NCI-H187 treated with DMSO at 0.1 percent for 48 hours (cell line): Measurements from ENCODE around the gene GLG1.
"Not testable (repeated sequence)": the region's sequence is repeated elsewhere in the genome, so short reads cannot be mapped to it uniquely, and the experiment has no call there.

ENCODE experiments used
- DNase-seq: peaks from one replicate; lab custom pipeline; 2025; lab: John Stamatoyannopoulos, UW

The GLG1 gene

DNA sequence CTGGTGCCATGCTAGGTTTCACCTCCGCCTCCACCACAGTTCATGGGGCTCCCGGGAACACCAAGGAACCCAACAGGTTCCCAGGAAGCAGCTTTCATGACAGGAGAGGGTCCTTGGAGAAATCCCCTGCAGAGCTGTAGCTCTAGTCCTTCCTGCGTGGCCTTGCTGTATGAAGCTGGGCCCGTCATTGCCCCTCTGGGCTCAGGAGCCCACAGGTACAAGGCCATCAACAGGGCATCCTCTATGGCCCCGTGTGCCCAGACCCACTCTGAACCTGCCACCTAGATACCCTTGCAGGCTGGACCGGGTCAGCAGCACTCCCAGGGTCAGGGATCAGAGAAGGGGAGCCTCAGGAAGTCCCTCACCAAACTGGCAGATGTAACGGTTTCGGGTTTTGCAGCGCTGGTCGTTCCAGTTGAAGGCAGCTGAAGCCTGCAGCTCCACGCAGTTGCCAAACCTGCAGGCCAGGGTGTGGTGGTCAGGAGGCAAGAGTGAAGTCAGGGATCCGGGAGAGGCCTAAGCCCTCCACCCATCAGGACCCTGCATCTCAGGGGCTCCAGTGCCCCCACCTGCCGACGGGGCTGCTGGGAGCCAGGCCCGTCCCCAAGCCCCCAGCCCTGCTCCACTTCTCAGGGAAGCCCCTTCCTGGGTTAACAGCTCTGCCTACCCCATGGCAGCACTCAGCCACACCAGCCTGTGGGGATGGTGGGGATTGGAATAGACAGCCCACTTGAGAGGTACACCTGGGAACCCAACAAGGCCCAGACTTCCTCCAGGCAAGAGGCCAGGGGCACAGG lies 197.5 kb downstream of the GLG1 start:
- not testable (repeated sequence) for DNase-seq

DNA sequence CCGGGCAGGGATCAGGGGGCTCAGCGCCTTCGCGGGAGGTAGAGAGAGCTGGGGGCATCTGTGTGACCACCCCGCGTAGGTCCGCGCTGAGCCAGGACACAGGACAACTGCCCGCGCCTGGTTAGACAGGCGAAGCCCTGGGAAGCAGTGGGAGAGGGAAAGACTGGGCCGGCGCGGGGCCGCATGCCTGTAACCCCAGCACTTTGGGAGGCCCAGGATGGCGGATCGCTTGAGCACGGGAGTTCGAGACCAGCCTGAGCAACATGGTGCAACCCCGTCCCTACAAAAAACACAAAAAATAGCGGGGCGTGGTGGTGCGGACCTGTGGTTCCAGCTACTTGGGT lies 199.6 kb downstream of the GLG1 start:
- DNase-seq = not testable (repeated sequence)

DNA sequence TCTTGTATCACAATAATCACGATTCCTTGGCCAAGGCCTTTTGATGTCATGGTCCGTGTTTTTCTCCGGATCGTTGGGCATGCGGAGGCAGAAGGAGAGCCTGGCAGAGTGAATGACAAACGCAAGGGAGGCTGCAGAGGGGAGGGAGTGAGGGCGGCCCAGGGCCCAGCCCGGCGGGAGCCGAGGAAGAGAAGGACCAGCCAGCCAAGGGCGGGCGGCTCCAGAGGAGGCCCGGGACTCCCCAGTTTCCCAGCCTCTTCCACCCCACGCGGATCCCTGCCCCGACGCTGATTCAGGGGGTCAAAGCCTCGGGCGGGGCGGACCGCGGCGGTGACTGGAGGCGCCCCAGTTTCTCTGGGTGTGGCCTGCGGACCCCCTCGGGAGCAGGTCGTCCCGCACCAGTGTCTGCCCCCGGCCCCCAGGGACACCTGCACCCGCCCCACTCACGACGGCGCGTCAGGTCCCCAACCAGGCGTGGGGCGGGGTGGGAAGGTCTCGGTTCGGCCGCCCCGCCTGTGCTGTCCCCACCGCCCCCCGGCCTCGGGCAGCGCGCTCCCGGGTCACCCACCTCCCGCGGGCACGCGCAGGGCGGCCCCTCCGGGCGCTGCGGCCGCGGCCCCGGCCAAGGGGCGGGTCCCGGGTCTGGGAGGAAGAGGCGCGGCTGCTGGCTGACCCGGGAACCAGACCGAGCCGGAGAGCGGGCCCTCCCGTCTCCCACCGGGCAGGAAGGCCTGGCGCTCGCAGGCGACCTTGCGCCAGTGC lies 200.1 kb downstream of the GLG1 start:
- not testable (repeated sequence) for DNase-seq

DNA sequence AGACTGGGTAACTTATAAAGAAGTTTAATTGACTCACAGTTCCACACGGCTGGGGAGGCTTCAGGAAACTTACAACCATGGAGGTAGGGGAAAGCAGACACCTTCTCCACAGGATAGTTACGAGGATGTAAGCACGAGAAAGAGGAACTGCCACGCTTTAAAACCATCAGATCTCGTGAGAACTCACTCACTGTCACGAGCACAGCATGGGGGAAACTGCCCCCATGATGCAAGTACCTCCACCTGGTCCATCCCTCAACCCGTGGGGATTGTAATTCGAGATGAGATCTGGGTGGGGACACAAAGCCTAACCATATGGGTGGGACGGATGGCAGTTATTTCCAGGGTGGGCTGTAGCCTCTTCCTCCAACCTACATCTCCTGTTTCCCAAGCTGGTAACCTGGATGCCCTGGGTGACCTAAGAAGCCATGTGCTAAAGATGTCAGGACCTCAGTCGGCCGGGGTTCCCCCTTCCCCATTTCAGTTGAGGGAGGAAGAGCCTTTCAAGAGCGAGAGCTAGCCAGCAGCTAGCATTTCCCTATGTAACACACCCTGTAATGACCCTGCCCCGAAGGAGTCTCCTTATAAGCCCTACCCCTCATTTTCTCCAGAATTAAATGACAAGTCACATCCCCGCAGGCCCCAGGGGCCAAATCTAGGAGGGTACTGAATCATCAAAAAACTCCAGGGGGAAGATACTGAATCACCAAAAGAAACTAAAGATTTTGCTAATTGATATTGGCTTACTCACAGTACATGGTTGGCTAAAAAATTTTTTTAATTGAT lies 202.6 kb downstream of the GLG1 start:
- DNase-seq = not testable (repeated sequence)

DNA sequence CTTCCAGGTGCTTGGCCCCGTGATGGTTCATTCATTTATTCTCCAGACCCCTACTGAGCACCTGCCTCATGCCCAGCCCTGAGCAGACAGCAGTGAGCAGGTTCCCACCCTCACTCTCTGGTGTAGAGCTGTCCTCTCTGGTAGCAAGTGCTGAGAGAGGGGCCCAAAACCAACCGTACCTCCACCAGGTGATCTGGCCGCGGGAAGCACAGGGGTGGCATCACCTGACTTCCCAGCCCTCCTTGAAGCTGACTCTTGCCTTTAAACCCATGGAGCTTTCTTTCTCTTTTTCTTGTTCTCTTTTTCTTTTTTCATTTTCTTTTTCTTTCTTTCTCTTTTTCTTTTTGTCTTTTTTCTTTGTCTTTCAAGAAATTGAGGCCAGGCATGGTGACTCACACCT lies 206.7 kb downstream of the GLG1 start:
- DNase-seq = not testable (repeated sequence)

GRCh38 chr16:74398212-74398895 lies 208.6 kb downstream of the GLG1 start:
- not testable (repeated sequence) for DNase-seq
